H9 (cell line): ENCODE results near the gene SEMA7A. TPM values are rescaled to one million over a fixed set of nuclear protein-coding genes. Genes with fewer than 3 reads are reported as not detected.

ENCODE experiments used
- DNase-seq: peaks from one replicate; pipeline ENCODE4 v3.0.0-alpha.2; 2017
- H2AFZ ChIP-seq: one replicate; pipeline ENCODE4 v1.6.1; 2013; ENCODE audit warnings: mild to moderate bottlenecking, low read length, control low read depth, moderate library complexity
- H2AK5ac ChIP-seq: 2 replicates; pipeline ENCODE4 v1.6.1; 2013; ENCODE audit warnings: low read length, control low read depth, mixed read lengths; ENCODE audit not compliant: insufficient read length
- H2BK120ac ChIP-seq: one replicate; pipeline ENCODE4 v1.6.1; 2013; ENCODE audit warnings: low read depth, mild to moderate bottlenecking, low read length, control low read depth, inconsistent platforms; ENCODE audit not compliant: poor library complexity, severe bottlenecking
- H2BK12ac ChIP-seq: 2 replicates; pipeline ENCODE4 v1.6.1; 2013; ENCODE audit warnings: low read length, control low read depth, mixed read lengths, low read depth; ENCODE audit not compliant: insufficient read length
- H2BK15ac ChIP-seq: 2 replicates; pipeline ENCODE4 v1.6.1; 2013; ENCODE audit warnings: low read depth, low read length, control low read depth
- H2BK20ac ChIP-seq: one replicate; pipeline ENCODE4 v1.6.1; 2013; ENCODE audit warnings: low read depth, mild to moderate bottlenecking, low read length, control low read depth, inconsistent platforms; ENCODE audit not compliant: poor library complexity, severe bottlenecking
- H2BK5ac ChIP-seq: 2 replicates; pipeline ENCODE4 v1.6.1; 2013; ENCODE audit warnings: low read length, control low read depth, mixed read lengths; ENCODE audit not compliant: insufficient read length
- H3K14ac ChIP-seq: 2 replicates; pipeline ENCODE4 v1.6.1; 2013; ENCODE audit warnings: low read length, control low read depth; ENCODE audit not compliant: insufficient read depth
- H3K18ac ChIP-seq: 2 replicates; pipeline ENCODE4 v1.6.1; 2013; ENCODE audit warnings: low read depth, mild to moderate bottlenecking, mixed read lengths, low read length, control low read depth; ENCODE audit not compliant: insufficient read length
- H3K23ac ChIP-seq: 2 replicates; pipeline ENCODE4 v1.6.1; 2013; ENCODE audit warnings: low read length, control low read depth, mixed read lengths, low read depth; ENCODE audit not compliant: insufficient read length
- H3K23me2 ChIP-seq: 2 replicates; pipeline ENCODE4 v1.6.1; 2013; ENCODE audit warnings: low read depth, mild to moderate bottlenecking, mixed read lengths, low read length, control low read depth; ENCODE audit not compliant: insufficient read length, poor library complexity, severe bottlenecking
- H3K27ac ChIP-seq: 2 replicates; pipeline ENCODE4 v1.5.1; 2013; ENCODE audit warnings: low read length, control low read depth, mixed read lengths, low read depth; ENCODE audit not compliant: insufficient read length
- H3K27me3 ChIP-seq: 2 replicates; pipeline ENCODE4 v1.6.1; 2013; ENCODE audit warnings: low read length, control low read depth, inconsistent platforms; ENCODE audit not compliant: insufficient read depth
- H3K4ac ChIP-seq: 2 replicates; pipeline ENCODE4 v1.6.1; 2013; ENCODE audit warnings: low read depth, mild to moderate bottlenecking, control low read depth, inconsistent platforms, low read length, moderate library complexity
- H3K4me1 ChIP-seq: 2 replicates; pipeline ENCODE4 v1.6.1; 2013; ENCODE audit warnings: low read length, control low read depth, inconsistent platforms; ENCODE audit not compliant: insufficient read depth
- H3K4me2 ChIP-seq: 2 replicates; pipeline ENCODE4 v1.6.1; 2013; ENCODE audit warnings: low read length, control low read depth, mixed read lengths; ENCODE audit not compliant: insufficient read length, insufficient read depth
- H3K56ac ChIP-seq: 2 replicates; pipeline ENCODE4 v1.6.1; 2013; ENCODE audit warnings: low read depth, mild to moderate bottlenecking, mixed read lengths, low read length, control low read depth; ENCODE audit not compliant: insufficient read length
- H3K79me1 ChIP-seq: 2 replicates; pipeline ENCODE4 v1.6.1; 2013; ENCODE audit warnings: low read depth, mild to moderate bottlenecking, moderate library complexity, low read length, control low read depth, inconsistent platforms; ENCODE audit not compliant: insufficient read depth, poor library complexity, severe bottlenecking
- H3K79me2 ChIP-seq: 2 replicates; pipeline ENCODE4 v1.6.1; 2013; ENCODE audit warnings: low read length, control low read depth, inconsistent platforms; ENCODE audit not compliant: insufficient read depth
- H3K9ac ChIP-seq: 2 replicates; pipeline ENCODE4 v1.6.1; 2013; ENCODE audit warnings: low read length, control low read depth, mixed read lengths; ENCODE audit not compliant: insufficient read length; ENCODE audit errors: extremely low read depth
- H3K9me3 ChIP-seq: one replicate; pipeline ENCODE4 v1.6.1; 2013; ENCODE audit warnings: low read depth, low read length, inconsistent platforms; ENCODE audit not compliant: control insufficient read depth
- H3T11ph ChIP-seq: one replicate; pipeline ENCODE4 v1.6.1; 2013; ENCODE audit warnings: mild to moderate bottlenecking, low read length, control low read depth, inconsistent platforms
- H4K20me1 ChIP-seq: one replicate; pipeline ENCODE4 v1.6.1; 2013; ENCODE audit not compliant: control insufficient read depth, insufficient read length, insufficient read depth
- H4K5ac ChIP-seq: 2 replicates; pipeline ENCODE4 v1.6.1; 2013; ENCODE audit warnings: low read depth, mild to moderate bottlenecking, mixed read lengths, low read length, control low read depth; ENCODE audit not compliant: insufficient read length
- H4K8ac ChIP-seq: replicated peaks from 2 replicates; pipeline ENCODE4 v1.6.1; 2013; ENCODE audit warnings: low read length, control low read depth, mixed read lengths, low read depth; ENCODE audit not compliant: insufficient read length
- H4K91ac ChIP-seq: 2 replicates; pipeline ENCODE4 v1.6.1; 2013; ENCODE audit warnings: low read depth, mild to moderate bottlenecking, moderate library complexity, mixed read lengths, low read length, control low read depth; ENCODE audit not compliant: insufficient read length
- H3K27ac Mint-ChIP-seq, 3 experiments: 2 replicates in 2 of 3; 3 replicates in 1 of 3; pipeline ENCODE4 v1.8.0; 2020 to 2021; ENCODE audit warnings: mixed read lengths in 3 of 3, mild to moderate bottlenecking in 1 of 3, moderate library complexity in 1 of 3
- H3K27me3 Mint-ChIP-seq: 2 replicates; pipeline ENCODE4 v1.8.0; 2021; ENCODE audit warnings: low read depth, mild to moderate bottlenecking, moderate library complexity, mixed read lengths
- H3K36me3 Mint-ChIP-seq, 3 experiments: 2 replicates in 2 of 3; 3 replicates in 1 of 3; pipeline ENCODE4 v1.8.0; 2020 to 2021; ENCODE audit warnings: low read depth in 3 of 3, mixed read lengths in 3 of 3; ENCODE audit not compliant: insufficient read depth in 1 of 3
- H3K4me1 Mint-ChIP-seq, 2 experiments: 2 replicates each; pipeline ENCODE4 v1.8.0; 2020; ENCODE audit warnings: mixed read lengths in 2 of 2
- H3K4me3 Mint-ChIP-seq, 2 experiments: 2 replicates in 1 of 2; 3 replicates in 1 of 2; pipeline ENCODE4 v1.8.0; 2020 to 2021; ENCODE audit warnings: mild to moderate bottlenecking in 2 of 2, mixed read lengths in 2 of 2, moderate library complexity in 1 of 2
- H3K9me3 Mint-ChIP-seq, 2 experiments: 2 replicates in 1 of 2; 3 replicates in 1 of 2; pipeline ENCODE4 v1.8.0; 2020; ENCODE audit warnings: mild to moderate bottlenecking in 2 of 2, mixed read lengths in 2 of 2, moderate library complexity in 1 of 2
- CTCF ChIP-seq: fragments of 200-600 bp; sonication (generic); conservative IDR thresholded peaks from 3 replicates; pipeline ENCODE4 v1.8.0; 2021; ENCODE audit warnings: antibody characterized with exemption, mild to moderate bottlenecking
- WGBS: extraction: QIAGEN DNeasy Blood & Tissue Kit; methylation state at CpG from one replicate; pipeline ENCODE4 v1.1.7; 2013; ENCODE audit warnings: missing lambda C conversion rate, low lambda C conversion rate, mixed read lengths; ENCODE audit not compliant: insufficient read length; ENCODE audit errors: extremely low coverage; 5-methylcytosine and 5-hydroxymethylcytosine counted together
- total RNA-seq: library from RNA; stranded (reverse); gene quantifications from 2 replicates; pipeline ENCODE4 v1.2.1, GENCODE V29; 2021

Gene SEMA7A
- total RNA-seq, 1 experiment from 2014 or later, result 5.7 TPM

DNA sequence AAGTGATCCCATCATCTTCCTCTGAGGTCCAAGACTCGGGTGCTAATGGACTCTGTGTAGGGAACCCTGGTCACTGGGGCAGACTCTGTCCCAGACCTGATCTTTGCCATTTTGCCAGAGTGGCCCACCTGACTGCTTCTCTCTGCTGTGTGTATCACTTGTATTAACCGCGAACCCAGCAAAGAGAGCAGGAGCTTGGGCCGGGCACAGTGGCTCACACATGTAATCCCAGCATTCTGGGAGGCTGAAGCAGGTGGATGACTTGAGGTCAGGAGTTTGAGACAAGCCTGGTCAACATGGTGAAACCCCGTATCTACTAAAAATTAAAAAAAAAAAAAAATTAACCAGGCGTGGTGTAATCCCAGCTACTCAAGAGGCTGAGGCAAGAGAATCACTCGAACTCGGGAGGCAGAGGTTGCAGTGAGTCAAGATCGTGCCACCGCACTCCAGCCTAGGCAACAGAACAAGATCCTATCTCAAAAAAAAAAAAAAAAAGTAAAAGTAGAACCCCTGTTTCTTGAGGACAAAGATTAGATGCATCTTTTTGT lies 33.4 kb downstream of the SEMA7A start:
- H3K9ac ChIP-seq, result no peak overlapping the region
- no peak overlapping the region for H4K8ac ChIP-seq
- no peak overlapping the region for H3T11ph ChIP-seq
- H3K27ac Mint-ChIP-seq, result no peak overlapping the region
- H2AK5ac ChIP-seq, result no peak overlapping the region
- peaks cover 5% of the 10 kb centered on the region; the same call in 1 of the 2 replicates for H3K4me1 ChIP-seq
- H3K4me2 ChIP-seq, result no peak overlapping the region
- H2BK120ac ChIP-seq, result no peak overlapping the region
- H3K23ac ChIP-seq, result no peak overlapping the region
- no peak overlapping the region for H3K4ac ChIP-seq
- no peaks in the 10 kb centered on the region for H3K79me1 ChIP-seq
- no peaks in the 10 kb centered on the region for H3K27me3 ChIP-seq
- H4K20me1 ChIP-seq, result no peaks in the 10 kb centered on the region
- no peaks in the 10 kb centered on the region for H3K36me3 Mint-ChIP-seq
- no peak overlapping the region for H3K27ac ChIP-seq
- no peak overlapping the region for H2AFZ ChIP-seq
- H3K27me3 Mint-ChIP-seq, result no peaks in the 10 kb centered on the region; the same call in none of the 2 replicates
- H2BK15ac ChIP-seq, result no peak overlapping the region
- H4K5ac ChIP-seq, result no peak overlapping the region
- H2BK5ac ChIP-seq, result no peak overlapping the region
- no peak overlapping the region for H3K14ac ChIP-seq
- no peaks in the 10 kb centered on the region for H3K23me2 ChIP-seq
- DNase-seq, result no peak
- no peaks in the 10 kb centered on the region for H3K9me3 Mint-ChIP-seq
- H3K18ac ChIP-seq, result no peak overlapping the region
- no peaks in the 10 kb centered on the region for H3K9me3 ChIP-seq
- H2BK20ac ChIP-seq, result no peak overlapping the region
- no peaks in the 10 kb centered on the region for H3K79me2 ChIP-seq
- peaks cover 15 to 26% of the 10 kb centered on the region in 2 experiments for H3K4me1 Mint-ChIP-seq
- H3K4me3 Mint-ChIP-seq, result no peak overlapping the region
- TF ChIP-seq CTCF, result no peak
- WGBS, result no CpG with 5 or more reads among the region's 10 CpGs
- H4K91ac ChIP-seq, result no peak overlapping the region
- H3K56ac ChIP-seq, result no peak overlapping the region
- no peak overlapping the region for H2BK12ac ChIP-seq
